CD14-positive monocyte (primary cell): ENCODE measurements around the gene POC1A. TPM values are rescaled to one million over a fixed set of nuclear protein-coding genes. Genes with fewer than 3 reads are reported as not detected.
"Not testable (repeated sequence)": the region's sequence is repeated elsewhere in the genome, so short reads cannot be mapped to it uniquely, and the experiment has no call there.

Experiments
- DNase-seq, 3 donors: peaks; one replicate each; pipeline ENCODE4 v3.0.0-alpha.2; 2011 to 2022
- H2AFZ ChIP-seq: 2 replicates; pipeline ENCODE4 v1.6.0; 2012; ENCODE audit warnings: mild to moderate bottlenecking, low read depth, low read length, inconsistent platforms; ENCODE audit not compliant: insufficient read depth, poor library complexity, severe bottlenecking
- H3K27ac ChIP-seq, 2 donors: 1 replicate in 1 of 2; 2 replicates in 1 of 2; pipeline ENCODE4 v1.5.1; 2012 to 2013; ENCODE audit warnings: low read length in 2 of 2, control low read depth in 1 of 2, inconsistent platforms in 1 of 2, low read depth in 1 of 2, mild to moderate bottlenecking in 1 of 2
- H3K27me3 ChIP-seq, 2 donors: one replicate each; pipeline versions ENCODE4 v1.6.0 to v1.6.1; 2011 to 2013; ENCODE audit warnings: low read length in 2 of 2; ENCODE audit not compliant: control insufficient read depth in 2 of 2, insufficient read depth in 2 of 2
- H3K36me3 ChIP-seq, 2 donors: replicated peaks in 1 of 2; 1 replicate in 1 of 2; 2 replicates in 1 of 2; pipeline versions ENCODE4 v1.5.1 to v1.6.1; 2012 to 2013; ENCODE audit warnings: low read length in 2 of 2, control low read depth in 1 of 2, inconsistent platforms in 1 of 2, mild to moderate bottlenecking in 1 of 2; ENCODE audit not compliant: insufficient read depth in 2 of 2, control insufficient read depth in 1 of 2
- H3K4me1 ChIP-seq, 2 donors: 1 replicate in 1 of 2; 2 replicates in 1 of 2; pipeline versions ENCODE4 v1.5.1 to v1.6.1; 2012 to 2013; ENCODE audit warnings: low read length in 2 of 2, control low read depth in 1 of 2, inconsistent platforms in 1 of 2, mild to moderate bottlenecking in 1 of 2, moderate library complexity in 1 of 2; ENCODE audit not compliant: insufficient read depth in 2 of 2, control insufficient read depth in 1 of 2
- H3K4me2 ChIP-seq: replicated peaks from 2 replicates; pipeline ENCODE3; 2012; ENCODE audit warnings: low read length, moderate library complexity, mild to moderate bottlenecking; ENCODE audit not compliant: poor library complexity, severe bottlenecking; ENCODE audit errors: extremely low read depth
- H3K4me3 ChIP-seq, 3 experiments: fragments of 200-600 bp in 1 of 3; sonication (generic) in 1 of 3; replicated peaks in 1 of 3; 1 replicate in 2 of 3; 2 replicates in 1 of 3; pipeline ENCODE4 v1.5.1; 2011 to 2013; ENCODE audit warnings: low read length in 3 of 3, mild to moderate bottlenecking in 3 of 3, control low read depth in 2 of 3, low read depth in 2 of 3, inconsistent platforms in 1 of 3, moderate library complexity in 1 of 3
- H3K79me2 ChIP-seq: 2 replicates; pipeline ENCODE4 v1.6.0; 2012; ENCODE audit warnings: mild to moderate bottlenecking, control low read depth, inconsistent platforms, low read length, moderate library complexity; ENCODE audit not compliant: insufficient read depth
- H3K9ac ChIP-seq: 2 replicates; pipeline ENCODE4 v1.6.0; 2017; ENCODE audit warnings: low read length, mild to moderate bottlenecking; ENCODE audit not compliant: insufficient read depth, poor library complexity, severe bottlenecking
- H3K9me3 ChIP-seq, 2 donors: replicated peaks in 1 of 2; 1 replicate in 1 of 2; 2 replicates in 1 of 2; pipeline versions ENCODE4 v1.5.1 to v1.6.1; 2012 to 2013; ENCODE audit warnings: low read length in 2 of 2, control low read depth in 1 of 2; ENCODE audit not compliant: control insufficient read depth in 1 of 2, insufficient read depth in 1 of 2
- H4K20me1 ChIP-seq: 2 replicates; pipeline ENCODE4 v1.6.0; 2012; ENCODE audit warnings: mild to moderate bottlenecking, low read length, control low read depth, moderate library complexity; ENCODE audit not compliant: insufficient read depth
- H3K27ac Mint-ChIP-seq, 7 donors: one replicate each; pipeline ENCODE4 v1.8.0; 2020; ENCODE audit warnings: mild to moderate bottlenecking in 7 of 7, mixed read lengths in 7 of 7, moderate library complexity in 6 of 7, inconsistent platforms in 2 of 7
- H3K27me3 Mint-ChIP-seq, 3 donors: one replicate each; pipeline ENCODE4 v1.8.0; 2021 to 2022; ENCODE audit warnings: low read depth in 3 of 3, mild to moderate bottlenecking in 3 of 3, mixed read lengths in 3 of 3, moderate library complexity in 3 of 3, inconsistent platforms in 1 of 3
- H3K36me3 Mint-ChIP-seq, 2 donors: one replicate each; pipeline ENCODE4 v1.8.0; 2020; ENCODE audit warnings: mixed read lengths in 2 of 2, inconsistent platforms in 1 of 2, mild to moderate bottlenecking in 1 of 2
- H3K4me1 Mint-ChIP-seq: one replicate; pipeline ENCODE4 v1.8.0; 2020; ENCODE audit warnings: mild to moderate bottlenecking, mixed read lengths
- H3K4me3 Mint-ChIP-seq, 2 donors: one replicate each; pipeline ENCODE4 v1.8.0; 2020; ENCODE audit warnings: mild to moderate bottlenecking in 2 of 2, mixed read lengths in 2 of 2, moderate library complexity in 1 of 2
- H3K9me3 Mint-ChIP-seq, 7 donors: one replicate each; pipeline ENCODE4 v1.8.0; 2020 to 2022; ENCODE audit warnings: mixed read lengths in 7 of 7, mild to moderate bottlenecking in 6 of 7, moderate library complexity in 6 of 7, inconsistent platforms in 2 of 7
- WGBS: methylation state at CpG from one replicate; pipeline ENCODE4 v1.1.5; 2013; ENCODE audit warnings: missing lambda C conversion rate; ENCODE audit not compliant: insufficient coverage; 5-methylcytosine and 5-hydroxymethylcytosine counted together
- intact Hi-C, 2 donors: fragments of 100-400 bp; cut with micrococcal nuclease; formaldehyde crosslinking; loops; one replicate each; pipeline versions ENCODE4 v1.15.0 to v1.15.1; 2023
- polyA plus RNA-seq, 3 donors: library from polyadenylated mRNA; depleted of rRNA in 1 of 3; unstranded in 2 of 3; stranded (reverse) in 1 of 3; fragments of 300-500 nt in 2 of 3; fragments of >200 nt in 1 of 3; fragmentation: Illumina TruSeq in 2 of 3; gene quantifications; 1 replicate in 2 of 3; 2 replicates in 1 of 3; pipeline ENCODE4 v1.2.3, GENCODE V29; 2012 to 2021
- TF ChIP-seq, protein P1 (sequence below): fragments of 200-600 bp; IDR thresholded peaks from one replicate; pipeline ENCODE4 v1.8.0; 2022; ENCODE audit warnings: antibody characterized with exemption, mild to moderate bottlenecking

POC1A gene
- polyA plus RNA-seq, 3 donors = 1.2 to 2.0 (median 1.5) TPM

DNA sequence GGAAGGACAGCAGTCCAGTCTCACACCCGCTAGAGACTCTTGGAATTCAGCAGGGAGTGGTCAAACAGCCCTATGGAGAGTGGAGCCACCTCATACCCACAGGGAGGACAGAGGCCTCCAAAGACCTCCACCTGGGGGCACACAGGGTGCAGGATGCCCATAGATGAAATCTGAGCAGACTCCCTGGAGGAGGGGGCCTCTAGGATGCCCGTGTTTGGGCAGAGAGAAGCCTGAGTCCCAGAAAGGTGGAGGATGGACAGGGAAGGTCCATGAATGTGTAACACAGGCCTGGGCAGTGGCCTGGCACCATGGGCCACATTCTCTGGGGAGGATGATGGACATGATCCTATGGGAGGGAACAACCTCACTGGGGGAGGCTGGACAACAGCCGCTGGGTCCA is 119.6 kb downstream of the POC1A start:
- intact Hi-C loops = no loop called here
- no peaks in the 10 kb centered on the region for H3K79me2 ChIP-seq
- Mint-ChIP-seq H3K4me1 (no peaks in the 10 kb centered on the region), H3K9me3 (no peaks in the 10 kb centered on the region), H3K27ac (no peak overlapping the region), H3K4me3 (no peak overlapping the region), H3K27me3 (peaks cover 2 to 3% (median 3%) of the 10 kb centered on the region in 3 donors), H3K36me3 (no peaks in the 10 kb centered on the region)
- H4K20me1 ChIP-seq = no peaks in the 10 kb centered on the region
- H3K9ac ChIP-seq = no peak overlapping the region
- TF ChIP-seq, protein P1, sequence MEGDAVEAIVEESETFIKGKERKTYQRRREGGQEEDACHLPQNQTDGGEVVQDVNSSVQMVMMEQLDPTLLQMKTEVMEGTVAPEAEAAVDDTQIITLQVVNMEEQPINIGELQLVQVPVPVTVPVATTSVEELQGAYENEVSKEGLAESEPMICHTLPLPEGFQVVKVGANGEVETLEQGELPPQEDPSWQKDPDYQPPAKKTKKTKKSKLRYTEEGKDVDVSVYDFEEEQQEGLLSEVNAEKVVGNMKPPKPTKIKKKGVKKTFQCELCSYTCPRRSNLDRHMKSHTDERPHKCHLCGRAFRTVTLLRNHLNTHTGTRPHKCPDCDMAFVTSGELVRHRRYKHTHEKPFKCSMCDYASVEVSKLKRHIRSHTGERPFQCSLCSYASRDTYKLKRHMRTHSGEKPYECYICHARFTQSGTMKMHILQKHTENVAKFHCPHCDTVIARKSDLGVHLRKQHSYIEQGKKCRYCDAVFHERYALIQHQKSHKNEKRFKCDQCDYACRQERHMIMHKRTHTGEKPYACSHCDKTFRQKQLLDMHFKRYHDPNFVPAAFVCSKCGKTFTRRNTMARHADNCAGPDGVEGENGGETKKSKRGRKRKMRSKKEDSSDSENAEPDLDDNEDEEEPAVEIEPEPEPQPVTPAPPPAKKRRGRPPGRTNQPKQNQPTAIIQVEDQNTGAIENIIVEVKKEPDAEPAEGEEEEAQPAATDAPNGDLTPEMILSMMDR = no peak
- 71% methylated on average over 1 of the region's 3 CpGs for WGBS
- no peaks in the 10 kb centered on the region for H3K4me1 ChIP-seq
- no peak overlapping the region for H3K4me3 ChIP-seq
- no peak overlapping the region for H3K4me2 ChIP-seq
- H3K27ac ChIP-seq = no peak overlapping the region
- no peak overlapping the region for H2AFZ ChIP-seq
- no peaks in the 10 kb centered on the region for H3K36me3 ChIP-seq
- no peaks in the 10 kb centered on the region for H3K27me3 ChIP-seq
- H3K9me3 ChIP-seq = no peaks in the 10 kb centered on the region
- no peak for DNase-seq

DNA sequence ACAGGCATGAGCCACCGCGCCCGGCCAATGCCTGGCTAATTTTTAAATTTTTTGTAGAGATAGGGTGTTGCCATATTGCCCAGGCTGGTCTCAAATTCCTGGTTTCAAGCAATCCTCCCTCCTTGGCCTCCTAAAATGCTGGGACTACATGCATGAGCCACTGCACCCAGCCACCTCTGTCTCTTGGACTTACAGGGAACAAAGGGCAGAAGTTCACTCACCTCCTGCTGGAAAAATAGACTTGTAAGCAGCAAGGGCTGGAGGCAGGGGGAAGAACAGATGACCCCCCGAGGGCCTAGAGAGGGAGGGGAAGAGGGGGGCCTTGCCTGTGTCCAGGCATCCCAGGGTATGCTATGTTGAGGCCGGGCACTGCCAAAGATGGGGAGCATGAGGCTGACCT is 120.0 kb downstream of the POC1A start:
- H3K27ac Mint-ChIP-seq = no peak overlapping the region
- intact Hi-C loops = no loop called here
- WGBS = 80% methylated on average over 1 of the region's 5 CpGs

DNA sequence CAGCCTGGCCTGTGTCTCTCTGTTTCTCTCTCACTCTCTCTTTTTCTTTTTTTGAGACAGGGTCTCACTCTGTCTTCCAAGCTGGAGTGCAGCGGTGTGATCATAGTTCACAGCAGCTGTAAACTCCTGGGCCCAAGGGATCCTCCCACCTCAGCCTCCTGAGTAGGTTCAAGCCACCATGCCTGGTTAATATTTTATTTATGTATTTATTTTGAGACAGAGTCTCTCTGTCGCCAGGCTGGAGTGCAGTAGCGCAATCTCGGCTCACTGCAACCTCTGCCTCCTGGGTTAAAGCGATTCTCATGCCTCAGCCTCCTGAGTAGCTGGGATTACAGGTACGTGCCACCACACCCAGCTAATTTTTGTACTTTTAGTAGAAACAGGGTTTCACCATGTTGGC is 120.5 kb downstream of the POC1A start:
- intact Hi-C loops, H3K36me3 ChIP-seq, H3K4me1 ChIP-seq, H4K20me1 ChIP-seq, H3K4me2 ChIP-seq, H3K36me3 Mint-ChIP-seq, H3K27me3 Mint-ChIP-seq, H3K9me3 Mint-ChIP-seq, H3K4me1 Mint-ChIP-seq, H3K4me3 ChIP-seq, H2AFZ ChIP-seq, H3K79me2 ChIP-seq, H3K4me3 Mint-ChIP-seq, H3K9ac ChIP-seq, H3K9me3 ChIP-seq, H3K27ac ChIP-seq, DNase-seq, H3K27me3 ChIP-seq: not testable (repeated sequence)
- peak overlapping the region in 1 of 7 donors; percentile 32 for H3K27ac Mint-ChIP-seq
- 100% methylated on average over 3 of the region's 6 CpGs for WGBS

More for the DNA sequence above, 120.0 kb downstream of the POC1A start:
- H3K36me3 Mint-ChIP-seq = no peaks in the 10 kb centered on the region
- Histone ChIP-seq H3K4me2 (no peak overlapping the region), H3K27me3 (no peaks in the 10 kb centered on the region), H3K79me2 (no peaks in the 10 kb centered on the region), H3K9me3 (no peaks in the 10 kb centered on the region), H3K27ac (no peak overlapping the region), H2AFZ (no peak overlapping the region), H4K20me1 (no peaks in the 10 kb centered on the region), H3K9ac (no peak overlapping the region), H3K4me3 (no peak overlapping the region), H3K36me3 (no peaks in the 10 kb centered on the region), H3K4me1 (no peaks in the 10 kb centered on the region)
- no peaks in the 10 kb centered on the region for H3K9me3 Mint-ChIP-seq
- no peak for DNase-seq
- TF ChIP-seq, protein P1 = no peak
- H3K27me3 Mint-ChIP-seq = peaks cover 2 to 3% (median 3%) of the 10 kb centered on the region in 3 donors
- no peaks in the 10 kb centered on the region for H3K4me1 Mint-ChIP-seq
- no peak overlapping the region for H3K4me3 Mint-ChIP-seq
